GM20431 (cell line): ENCODE data around the gene BRD3.
"Not testable (repeated sequence)": the region's sequence is repeated elsewhere in the genome, so short reads cannot be mapped to it uniquely, and the experiment has no call there.

Source experiments
- in situ Hi-C: fragments of 300-500 bp; cut with MseI, MboI; formaldehyde crosslinking; loops from one replicate; pipeline ENCODE4 v1.15.0; 2020; ENCODE audit warnings: low sequenced_read_pairs; ENCODE audit not compliant: unreplicated experiment

The BRD3 gene

GRCh38 chr9:134067904-134068743, at the start of gene BRD3:
TSS of gene BRD3 (minus strand) at chr9:134068026. CDS start at chr9:134053477, 14,549 bp downstream.
- in situ Hi-C loops = no loop called here

- in situ Hi-C loops = no loop called here
These were observed 44.7 kb upstream of the BRD3 start for GRCh38 chr9:134112561-134112960.

GRCh38 chr9:134111064-134111463, 43.2 kb upstream of the BRD3 start:
- in situ Hi-C loops = no loop called here

DNA sequence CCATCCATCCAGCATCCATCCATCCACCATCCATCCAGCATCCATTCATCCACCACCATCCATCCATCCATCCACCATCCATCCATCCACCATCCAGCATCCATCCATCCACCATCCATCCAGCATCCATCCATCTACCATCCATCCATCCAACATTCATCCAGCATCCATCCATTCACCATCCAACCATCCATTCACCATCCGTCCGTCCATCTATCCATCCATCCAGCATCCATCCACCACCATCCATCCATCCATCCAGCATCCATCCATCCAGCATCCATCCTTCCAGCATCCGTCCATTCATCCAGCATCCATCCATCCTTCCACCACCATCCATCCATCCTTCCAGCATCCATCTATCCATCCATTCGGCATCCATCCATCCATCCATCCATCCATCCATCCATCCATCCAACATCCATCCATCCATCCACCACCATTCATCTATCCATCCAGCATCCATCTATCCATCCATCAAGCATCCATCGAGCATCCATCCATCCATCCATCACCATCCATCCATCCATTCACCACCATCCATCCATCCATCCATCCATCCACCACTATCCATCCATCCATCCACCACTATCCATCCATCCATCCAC, 35.7 kb upstream of the BRD3 start:
- in situ Hi-C loops = no loop called here

- in situ Hi-C loops = no loop called here
These were observed 33.9 kb upstream of the BRD3 start for GRCh38 chr9:134101623-134102149.

DNA sequence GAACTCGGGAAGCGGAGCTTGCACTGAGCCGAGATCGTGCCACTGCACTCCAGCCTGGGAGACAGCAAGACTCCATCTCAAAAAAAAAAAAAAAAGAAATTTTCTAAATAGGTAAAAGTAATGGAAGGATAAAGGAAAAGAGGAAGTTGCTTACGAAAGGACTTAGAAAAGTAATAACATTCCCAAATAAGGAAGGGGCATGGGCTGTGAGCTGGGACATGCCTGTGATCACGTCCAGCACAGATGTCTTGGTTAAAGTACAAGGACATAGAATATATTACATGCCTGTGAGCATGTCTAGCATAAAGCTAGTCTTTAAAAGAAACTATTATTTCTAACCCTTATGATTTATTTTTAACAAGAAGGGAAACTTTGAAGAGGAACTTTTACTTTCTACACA, 33.3 kb upstream of the BRD3 start:
- in situ Hi-C loops = not testable (repeated sequence)

DNA sequence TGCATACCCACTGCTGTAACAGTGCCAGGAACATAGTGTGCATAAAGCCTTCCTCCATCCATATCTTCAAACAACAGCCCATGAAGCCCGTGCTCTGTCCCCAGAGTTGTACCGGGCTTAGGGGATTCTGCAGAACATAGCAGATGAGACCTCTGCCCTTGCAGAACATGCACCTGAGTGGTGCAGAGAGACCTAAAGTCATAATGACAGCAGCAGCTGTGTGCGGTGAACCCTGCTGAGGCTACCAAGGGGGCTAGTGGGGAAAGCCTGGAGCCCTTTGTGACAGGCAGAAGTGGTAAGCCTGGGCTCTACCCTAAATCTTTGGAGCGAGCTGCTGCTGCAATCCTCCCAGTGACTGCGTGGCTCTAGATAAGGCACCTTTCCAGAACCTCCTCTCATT, 32.2 kb upstream of the BRD3 start:
- in situ Hi-C loops = no loop called here

DNA sequence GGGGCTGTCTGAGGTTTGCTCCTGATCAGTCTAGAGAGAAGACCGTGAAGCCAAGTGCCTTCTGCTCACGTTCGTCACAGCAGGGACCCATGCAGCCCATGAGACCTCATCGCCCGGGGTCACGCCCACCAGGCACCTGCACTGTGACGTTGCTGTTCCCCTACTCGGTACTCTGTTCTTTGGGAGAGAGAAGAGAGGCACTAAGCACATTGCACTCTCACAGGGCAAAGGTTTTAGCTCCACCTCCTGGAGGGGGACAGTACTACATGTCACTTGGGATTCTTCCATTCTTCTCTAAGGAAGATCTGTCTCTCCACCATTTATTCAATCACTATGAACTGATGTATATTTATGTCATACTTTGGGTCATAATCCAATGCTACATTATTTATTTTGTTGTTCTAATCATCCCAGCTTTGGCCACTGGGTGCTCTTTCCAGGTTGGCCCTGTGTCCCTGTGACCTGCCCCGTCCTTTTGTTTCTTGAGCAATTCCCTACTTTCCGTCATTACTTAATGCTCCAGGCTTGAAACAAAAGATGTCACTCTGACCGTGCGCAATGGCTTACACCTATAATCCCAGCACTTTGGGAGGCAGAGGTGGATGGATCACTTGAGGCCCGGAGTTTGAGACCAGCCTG, 31.4 kb upstream of the BRD3 start:
- in situ Hi-C loops = no loop called here

GRCh38 chr9:134089972-134090371, 22.1 kb upstream of the BRD3 start:
- in situ Hi-C loops = no loop called here

- in situ Hi-C loops = no loop called here
These were observed 20.4 kb upstream of the BRD3 start for GRCh38 chr9:134088063-134088725.

DNA sequence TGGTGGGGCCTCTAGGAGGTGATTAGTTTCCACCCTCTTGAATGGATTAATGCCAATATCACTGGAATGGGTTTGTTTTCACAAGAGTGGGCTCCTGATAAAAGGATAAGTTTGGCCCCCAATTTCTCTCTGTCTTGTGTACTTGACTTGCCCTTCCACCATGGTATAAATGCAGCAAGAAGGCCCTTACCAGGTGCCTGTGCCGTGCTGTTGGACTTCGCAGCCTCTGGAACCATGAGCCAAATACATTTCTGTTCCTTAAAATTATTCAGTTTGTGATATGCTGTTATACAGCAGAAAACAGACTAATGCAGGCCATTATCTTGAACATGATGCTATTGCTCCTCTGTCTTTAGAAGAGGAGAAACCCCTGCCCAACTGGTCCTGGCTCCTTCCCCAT, 17.8 kb upstream of the BRD3 start:
- in situ Hi-C loops = no loop called here

DNA sequence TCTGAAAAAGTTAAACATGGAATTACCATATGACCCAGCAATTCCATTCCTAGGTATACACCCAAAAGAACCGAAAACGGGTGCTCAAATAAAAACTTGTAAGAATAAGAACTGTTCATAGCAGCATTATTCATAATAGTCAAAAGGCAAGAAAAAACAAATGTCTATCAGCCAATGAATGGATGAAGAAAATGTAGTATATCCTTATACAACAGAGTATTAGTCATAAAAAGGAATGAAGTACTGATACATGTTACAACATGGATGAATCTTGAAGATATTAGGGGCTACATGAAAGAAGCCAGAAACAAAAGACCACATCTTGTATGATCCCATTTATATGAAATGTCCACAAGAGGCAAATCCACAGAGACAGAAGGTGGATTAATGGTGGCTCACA, 15.6 kb upstream of the BRD3 start:
- in situ Hi-C loops = no loop called here

- in situ Hi-C loops = no loop called here
These were observed 8.8 kb upstream of the BRD3 start for GRCh38 chr9:134076644-134077043.

DNA sequence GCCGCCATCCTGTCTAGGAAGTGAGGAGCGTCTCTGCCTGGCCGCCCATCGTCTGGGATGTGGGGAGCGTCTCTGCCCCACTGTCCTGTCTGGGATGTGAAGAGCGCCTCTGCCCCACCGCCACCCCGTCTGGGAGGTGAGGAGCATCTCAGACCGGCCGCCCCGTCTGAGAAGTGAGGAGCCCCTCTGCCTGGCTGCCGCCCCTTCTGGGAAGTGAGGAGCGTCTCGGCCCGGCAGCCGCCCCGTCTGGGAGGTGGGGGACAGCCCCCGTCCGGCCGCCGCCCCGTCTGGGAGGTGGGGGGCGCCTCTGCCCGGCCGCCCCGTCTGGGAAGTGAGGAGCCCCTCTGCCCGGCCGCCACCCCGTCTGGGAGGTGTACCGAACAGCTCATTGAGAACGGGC, 7.9 kb upstream of the BRD3 start:
- in situ Hi-C loops = not testable (repeated sequence)

DNA sequence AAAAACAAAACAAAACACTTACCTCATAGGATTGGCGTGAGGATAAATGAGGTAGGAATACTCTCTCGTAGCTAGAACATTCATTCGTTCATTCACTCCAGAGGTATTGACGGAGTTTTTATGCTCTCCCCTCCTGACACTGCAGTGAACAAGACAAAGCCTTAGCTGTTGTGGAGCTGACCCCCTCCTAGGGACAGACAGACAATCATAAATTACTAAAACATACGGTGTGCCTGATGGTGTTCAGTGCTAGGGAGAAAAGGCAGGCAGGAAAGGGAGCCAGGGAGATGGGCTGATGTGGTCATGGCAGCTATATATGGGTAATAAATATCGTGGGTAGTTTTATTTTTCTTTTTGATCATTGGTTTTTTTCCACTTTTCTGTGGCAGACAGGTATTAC, 5.7 kb upstream of the BRD3 start:
- in situ Hi-C loops = no loop called here

GRCh38 chr9:134072683-134073082, 4.9 kb upstream of the BRD3 start:
- in situ Hi-C loops = not testable (repeated sequence)

DNA sequence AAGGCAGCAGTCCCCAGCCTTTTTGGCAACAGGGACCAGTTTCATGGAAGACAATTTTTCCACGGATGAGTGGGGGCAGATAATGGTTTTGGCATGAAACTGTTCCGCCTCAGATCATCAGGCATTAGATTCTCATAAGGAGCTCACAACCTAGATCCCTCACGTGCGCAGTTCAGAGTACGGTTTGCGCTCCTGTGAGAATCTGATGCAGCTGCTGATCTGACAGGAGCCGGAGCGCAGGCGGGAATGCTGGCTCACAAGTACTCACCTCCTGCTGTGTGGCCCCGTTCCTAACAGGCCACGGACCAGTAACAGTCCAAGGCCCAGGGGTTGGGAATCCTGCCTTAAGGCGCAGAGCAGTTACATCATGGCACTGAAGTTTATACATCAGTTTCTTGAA, 3.3 kb upstream of the BRD3 start:
- in situ Hi-C loops = no loop called here

GRCh38 chr9:134069480-134070399, 1.9 kb upstream of the BRD3 start:
- in situ Hi-C loops = no loop called here

GRCh38 chr9:134068744-134069479, 1.1 kb upstream of the BRD3 start:
- in situ Hi-C loops = no loop called here
